GM18505 (cell line): ENCODE data around the gene HPCAL1.
A peak's percentile ranks its signal among the peaks of the same experiment; 100 is the strongest.

Source experiments
- ATAC-seq: cut with Tn5 transposase; IDR thresholded peaks from one replicate; pipeline ENCODE4 v1.9.1; 2021; ENCODE audit not compliant: unreplicated experiment
- POLR2A ChIP-seq: IDR thresholded peaks from 4 replicates; pipeline ENCODE4 v1.6.1; 2011; ENCODE audit warnings: borderline replicate concordance; ENCODE audit not compliant: insufficient read depth, insufficient read length; ENCODE audit errors: extremely low read depth

The HPCAL1 gene

GRCh38 chr2:10324095-10324832, 21.6 kb downstream of the HPCAL1 start:
- TF ChIP-seq POLR2A, result no peak
- ATAC-seq, result no peak

- no peak for TF ChIP-seq POLR2A
- no peak for ATAC-seq
Observed at GRCh38 chr2:10325278-10326145, 22.8 kb downstream of the HPCAL1 start.

- no peak for ATAC-seq
- no peak for TF ChIP-seq POLR2A
Observed at GRCh38 chr2:10326151-10326616, 23.5 kb downstream of the HPCAL1 start.

- no peak for ATAC-seq
Observed at GRCh38 chr2:10326707-10327594, 24.2 kb downstream of the HPCAL1 start.

GRCh38 chr2:10327896-10328669, 25.4 kb downstream of the HPCAL1 start:
- ATAC-seq, result no peak
- no peak for TF ChIP-seq POLR2A

More at GRCh38 chr2:10326707-10327594, 24.2 kb downstream of the HPCAL1 start:
- TF ChIP-seq POLR2A, result no peak

- ATAC-seq, result no peak
- TF ChIP-seq POLR2A, result no peak
Observed at GRCh38 chr2:10328670-10329579, 26.2 kb downstream of the HPCAL1 start.

GRCh38 chr2:10329580-10329879, 26.8 kb downstream of the HPCAL1 start:
- ATAC-seq, result no peak
- no peak for TF ChIP-seq POLR2A

GRCh38 chr2:10329880-10330699, 27.4 kb downstream of the HPCAL1 start:
- TF ChIP-seq POLR2A, result no peak
- ATAC-seq, result no peak

GRCh38 chr2:10330700-10331026, 28.0 kb downstream of the HPCAL1 start:
- TF ChIP-seq POLR2A, result no peak
- ATAC-seq, result no peak

- ATAC-seq, result peak; percentile 52
- TF ChIP-seq POLR2A, result no peak
Observed at GRCh38 chr2:10331027-10331701, 28.5 kb downstream of the HPCAL1 start.

- ATAC-seq, result peak; percentile 54
- TF ChIP-seq POLR2A, result no peak
Observed at GRCh38 chr2:10331702-10332401, 29.1 kb downstream of the HPCAL1 start.
